Retinal pigment epithelial cell (primary cell): ENCODE results near the gene TXNRD1.
A peak's percentile ranks its signal among the peaks of the same experiment; 100 is the strongest.
"Not testable (repeated sequence)": the region's sequence is repeated elsewhere in the genome, so short reads cannot be mapped to it uniquely, and the experiment has no call there.

Experiments used
- DNase-seq: peaks from one replicate; pipeline ENCODE4 v3.0.0-alpha.2; 2010; ENCODE audit warnings: low read depth
- H3K4me3 ChIP-seq: 2 replicates; pipeline ENCODE4 v1.5.1; 2011; ENCODE audit warnings: mild to moderate bottlenecking, low read length, control low read depth, moderate library complexity
- CTCF ChIP-seq: conservative IDR thresholded peaks from 2 replicates; pipeline ENCODE4 v1.5.1; 2011; ENCODE audit warnings: low read depth, low read length, control low read depth, inconsistent platforms

TXNRD1 gene

DNA sequence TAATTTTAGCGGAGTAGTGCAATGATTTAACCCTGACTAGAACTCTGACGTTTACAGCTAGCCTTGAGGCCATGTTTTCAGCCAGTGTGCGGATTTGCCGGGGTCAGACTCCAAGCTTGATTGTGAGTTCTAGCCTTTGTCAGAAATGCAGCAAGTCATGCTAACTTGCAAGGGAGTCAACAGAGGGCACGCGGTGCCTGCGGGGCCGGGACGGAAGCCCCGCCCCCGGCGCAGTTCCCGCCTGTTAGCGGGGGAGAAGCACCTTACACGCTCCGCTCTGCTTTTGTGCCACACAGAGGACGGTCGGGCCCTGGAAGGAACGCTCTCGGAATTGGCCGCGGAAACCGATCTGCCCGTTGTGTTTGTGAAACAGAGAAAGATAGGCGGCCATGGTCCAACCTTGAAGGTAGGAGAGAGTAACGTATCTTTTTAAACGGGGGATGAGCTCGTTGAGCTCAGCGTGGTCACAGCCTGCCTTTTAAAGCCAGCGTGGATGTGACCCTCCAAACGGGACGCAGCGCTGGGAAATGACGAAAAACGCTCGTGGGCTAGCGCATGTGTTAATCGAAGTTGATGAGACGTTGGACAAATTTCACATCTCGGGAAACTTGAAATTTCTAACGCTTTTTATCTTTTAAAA, 73.2 kb downstream of the TXNRD1 start:
- no peak for TF ChIP-seq CTCF
- H3K4me3 ChIP-seq: peak overlapping the region; percentile 76
- DNase-seq: peak; percentile 61

- TF ChIP-seq CTCF: no peak
- no peak for DNase-seq
- H3K4me3 ChIP-seq: no peak overlapping the region
These were observed 74.7 kb downstream of the TXNRD1 start for GRCh38 chr12:104290320-104290719.

DNA sequence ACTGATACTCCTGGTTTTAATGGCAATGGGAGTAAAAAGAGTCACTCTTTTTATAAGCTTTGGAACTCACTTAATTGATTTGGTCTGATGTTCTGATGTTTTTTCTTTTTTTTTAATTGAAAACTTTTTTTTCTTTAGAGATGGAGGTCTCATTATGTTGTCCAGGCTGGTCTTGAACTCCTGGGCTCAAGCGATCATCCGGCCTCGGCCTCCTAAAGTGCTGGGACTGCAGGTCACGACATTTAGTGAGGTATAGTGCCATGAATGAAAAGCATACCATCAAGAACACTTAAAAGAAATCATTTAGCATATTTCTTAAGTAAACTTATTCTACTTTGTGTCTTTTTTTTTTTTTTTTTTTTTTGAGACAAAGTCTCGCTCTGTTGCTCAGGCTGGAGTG, 75.3 kb downstream of the TXNRD1 start:
- DNase-seq: no peak
- H3K4me3 ChIP-seq: no peak overlapping the region
- TF ChIP-seq CTCF: no peak

GRCh38 chr12:104291867-104292524, 76.4 kb downstream of the TXNRD1 start:
- no peak for TF ChIP-seq CTCF
- H3K4me3 ChIP-seq: no peak overlapping the region
- DNase-seq: no peak

DNA sequence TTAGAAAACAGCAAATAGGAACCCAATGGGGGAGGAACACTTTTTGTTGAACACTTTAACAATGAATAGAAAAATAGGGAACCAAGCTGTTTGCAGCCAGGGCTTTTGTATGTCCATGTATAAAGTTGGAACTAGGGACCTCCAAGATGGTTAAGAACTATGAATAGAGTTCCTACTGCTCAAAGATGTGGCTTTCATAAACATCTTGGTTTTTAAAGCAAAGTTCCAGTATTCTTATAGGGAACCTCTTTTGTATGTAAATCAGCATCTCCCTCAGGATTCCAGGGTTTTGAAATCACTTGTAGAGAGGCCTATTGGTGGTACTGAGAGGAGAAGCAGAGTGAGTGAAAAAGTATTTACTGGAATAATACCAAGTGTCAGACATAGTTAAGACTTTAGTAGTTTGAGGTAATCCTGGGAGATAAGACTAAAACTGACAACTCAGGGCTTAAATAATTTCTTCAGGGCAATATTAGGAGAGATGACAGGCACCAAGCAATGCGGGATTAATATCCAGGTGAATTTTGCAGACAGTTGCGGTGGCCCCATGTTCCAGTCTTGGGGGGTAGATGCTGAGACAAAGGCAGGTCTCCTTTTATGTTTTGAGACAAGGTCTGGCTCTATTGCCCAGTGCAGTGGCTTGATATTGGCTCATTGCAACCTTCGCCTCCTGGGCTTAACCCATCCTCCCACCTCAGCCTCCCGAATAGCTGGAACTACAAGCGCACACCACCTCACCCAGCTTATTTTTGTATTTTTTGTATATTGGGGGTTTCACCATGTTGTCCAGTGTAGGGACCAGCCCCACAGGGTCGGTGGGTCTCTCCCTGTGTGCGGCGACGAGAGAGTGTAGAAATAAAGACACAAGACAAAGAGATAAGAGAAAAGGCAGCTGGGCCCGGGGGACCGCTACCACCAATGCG, 77.6 kb downstream of the TXNRD1 start:
- no peak for TF ChIP-seq CTCF
- no peak overlapping the region for H3K4me3 ChIP-seq
- DNase-seq: no peak

DNA sequence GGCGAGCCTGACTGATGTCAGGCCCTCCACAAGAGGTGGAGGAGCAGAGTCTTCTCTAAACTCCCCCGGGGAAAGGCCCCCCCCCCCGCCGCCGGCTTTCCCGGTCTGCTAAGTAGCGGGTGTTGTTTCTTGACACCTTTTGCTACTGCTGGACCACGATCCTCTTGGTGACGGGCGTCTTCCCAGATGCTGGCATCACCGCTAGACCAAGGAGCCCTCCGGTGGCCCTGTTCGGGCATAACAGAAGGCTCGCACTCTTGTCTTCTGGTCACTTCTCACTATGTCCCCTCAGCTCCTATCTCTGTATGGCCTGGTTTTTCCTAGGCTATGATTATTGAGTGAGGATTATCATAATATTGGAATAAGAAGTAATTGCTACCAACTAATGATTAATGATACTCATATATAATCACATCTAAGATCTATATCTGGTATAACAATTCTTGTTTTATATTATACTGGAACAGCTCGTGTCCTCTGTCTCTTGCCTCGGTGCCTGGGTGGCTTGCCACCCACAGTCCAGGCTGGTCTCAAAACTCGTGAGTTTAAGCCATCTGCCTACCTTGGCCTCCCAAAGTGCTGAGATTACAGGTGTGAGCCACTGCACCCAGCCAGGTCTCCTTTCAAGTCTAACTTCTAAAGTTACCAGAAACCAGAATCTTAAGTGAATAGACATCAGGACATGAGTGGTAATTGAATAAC, 78.7 kb downstream of the TXNRD1 start:
- TF ChIP-seq CTCF: peak; percentile 27
- DNase-seq, H3K4me3 ChIP-seq: not testable (repeated sequence)
